Measurements from ENCODE around the gene EXOSC10.
"Not testable (repeated sequence)": the region's sequence is repeated elsewhere in the genome, so short reads cannot be mapped to it uniquely, and the experiment has no call there.

DNA sequence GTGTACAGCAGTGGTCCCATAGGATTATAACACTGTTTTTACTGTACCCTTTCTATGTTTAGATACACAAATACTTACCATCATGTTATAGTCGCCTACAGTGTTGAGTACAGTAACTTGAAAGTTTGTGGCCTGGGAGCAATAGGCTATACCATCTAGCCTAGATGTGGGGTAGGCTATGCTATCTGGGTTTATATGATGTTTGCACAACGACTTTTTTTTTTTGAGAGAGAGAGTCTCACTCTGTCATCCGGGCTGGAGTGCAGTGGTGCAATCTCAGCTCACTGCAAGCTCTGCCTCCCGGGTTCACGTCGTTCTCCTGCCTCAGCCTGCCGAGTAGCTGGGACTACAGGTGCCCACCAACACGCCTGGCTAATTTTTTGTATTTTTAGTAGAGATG, 80.3 kb downstream of the EXOSC10 start:
- TF ChIP-seq POLR2AphosphoS5 (IDR thresholded peaks at IDR 0.05; ENCODE audit: low read depth, low read length); POLR2A (IDR thresholded peaks at IDR 0.05; ENCODE audit: low read depth, low read length); PAX5 (IDR thresholded peaks at IDR 0.05; ENCODE audit: insufficient read depth, low read length, severe bottlenecking); SPI1 (IDR thresholded peaks at IDR 0.05; ENCODE audit: low read depth, low read length): not testable (repeated sequence)

All from GM12891 (cell line).